GM12875 (cell line): ENCODE results near the gene SMYD4.
"Not testable (repeated sequence)": the region's sequence is repeated elsewhere in the genome, so short reads cannot be mapped to it uniquely, and the experiment has no call there.

Source experiments
- H3K4me3 ChIP-seq: one replicate; pipeline ENCODE4 v1.5.1; 2011; ENCODE audit warnings: low read depth, low read length, control low read depth
- CTCF ChIP-seq: IDR thresholded peaks from 2 replicates; pipeline ENCODE4 v1.5.1; 2011; ENCODE audit warnings: low read depth, mild to moderate bottlenecking, control low read depth, inconsistent platforms, low read length, moderate library complexity, borderline replicate concordance; ENCODE audit not compliant: insufficient read depth

Gene SMYD4

DNA sequence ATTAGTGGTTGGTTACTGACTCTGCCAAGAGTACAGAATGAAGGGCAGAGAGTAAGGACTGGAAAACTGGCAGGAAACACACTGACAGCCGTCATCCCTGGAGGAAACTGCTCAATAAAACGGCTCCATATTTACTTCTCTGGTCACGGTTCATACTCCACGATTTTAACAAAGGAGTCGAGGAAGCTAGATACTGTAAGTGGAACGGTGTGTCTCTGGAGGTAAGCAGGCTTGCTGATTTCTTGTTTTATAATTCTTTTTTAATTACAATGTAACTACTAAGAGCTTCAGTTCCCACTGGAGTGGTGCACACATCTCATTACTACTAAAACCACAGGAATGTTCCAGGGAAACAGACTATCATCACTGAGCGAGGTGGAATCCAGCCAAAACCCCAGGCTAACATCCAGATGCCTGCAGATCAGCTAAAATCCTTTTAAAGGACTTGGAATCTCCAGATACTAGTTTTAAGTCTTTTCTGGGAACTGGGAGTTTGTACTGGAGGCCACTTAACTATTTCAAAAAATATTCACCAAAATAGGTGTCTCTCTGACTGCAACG, 50.1 kb downstream of the SMYD4 start:
- no peak overlapping the region for H3K4me3 ChIP-seq

GRCh38 chr17:1776857-1777256, 52.8 kb downstream of the SMYD4 start:
- no peak for TF ChIP-seq CTCF
- H3K4me3 ChIP-seq: no peak overlapping the region

More for the DNA sequence above, 50.1 kb downstream of the SMYD4 start:
- TF ChIP-seq CTCF: no peak

- no peak for TF ChIP-seq CTCF
- no peak overlapping the region for H3K4me3 ChIP-seq
These were observed 53.4 kb downstream of the SMYD4 start for GRCh38 chr17:1776328-1776727.

GRCh38 chr17:1774390-1775176, 55.1 kb downstream of the SMYD4 start:
- TF ChIP-seq CTCF: no peak
- no peak overlapping the region for H3K4me3 ChIP-seq

DNA sequence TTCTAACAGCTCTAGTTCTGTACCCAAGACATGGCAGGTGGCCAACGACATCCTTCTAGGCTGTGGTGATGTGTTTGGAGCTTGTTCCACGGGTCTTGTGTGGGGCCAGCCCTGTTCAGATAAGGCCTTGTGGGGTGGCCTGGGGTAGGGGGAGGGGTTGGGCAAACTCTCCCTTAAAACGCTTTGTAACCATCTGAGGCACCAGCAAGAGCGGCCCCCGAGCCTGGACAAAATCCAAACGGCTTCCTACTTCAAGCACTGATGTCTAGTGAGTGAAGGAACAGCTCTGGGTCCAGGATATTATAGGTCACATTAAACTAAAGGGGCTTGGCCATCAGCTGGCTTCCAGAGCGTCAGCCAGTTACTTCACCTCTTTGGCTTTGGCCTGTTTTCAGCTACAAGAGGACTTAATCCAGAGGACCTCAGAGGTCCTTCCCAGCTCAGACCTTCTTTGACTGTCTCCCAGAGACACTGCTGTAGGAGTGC, 56.0 kb downstream of the SMYD4 start:
- TF ChIP-seq CTCF: no peak
- no peak overlapping the region for H3K4me3 ChIP-seq

DNA sequence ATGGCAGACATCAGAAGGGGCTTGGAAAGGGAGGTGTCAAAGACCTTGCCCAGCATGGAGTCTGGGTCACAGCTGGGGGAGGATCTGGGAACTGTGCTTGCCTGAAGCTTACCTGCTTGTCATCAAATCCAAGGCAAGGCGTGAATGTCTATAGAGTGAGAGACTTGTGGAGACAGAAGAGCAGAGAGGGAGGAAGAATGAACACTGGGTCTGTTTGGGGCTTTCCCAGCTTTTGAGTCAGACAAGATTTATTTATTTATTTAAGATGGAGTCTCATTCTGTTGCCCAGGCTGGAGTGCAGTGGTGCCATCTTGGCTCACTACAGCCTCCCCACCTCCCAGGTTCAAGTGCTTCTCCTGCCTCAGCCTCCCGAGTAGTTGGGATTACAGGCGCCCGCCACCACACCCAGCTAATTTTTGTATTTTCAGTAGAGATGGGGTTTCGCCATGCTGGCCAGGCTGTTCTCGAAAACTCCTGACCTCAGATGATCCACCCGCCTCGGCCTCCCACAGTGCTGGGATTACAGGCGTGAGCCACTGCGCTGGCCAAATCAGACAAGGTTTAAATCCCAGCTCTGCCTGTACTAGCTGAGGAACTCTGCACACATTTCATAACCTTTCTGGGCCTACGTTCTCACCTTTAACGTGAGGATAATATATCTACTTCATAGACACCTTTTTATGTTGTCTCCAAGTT, 56.6 kb downstream of the SMYD4 start:
- H3K4me3 ChIP-seq: not testable (repeated sequence)

DNA sequence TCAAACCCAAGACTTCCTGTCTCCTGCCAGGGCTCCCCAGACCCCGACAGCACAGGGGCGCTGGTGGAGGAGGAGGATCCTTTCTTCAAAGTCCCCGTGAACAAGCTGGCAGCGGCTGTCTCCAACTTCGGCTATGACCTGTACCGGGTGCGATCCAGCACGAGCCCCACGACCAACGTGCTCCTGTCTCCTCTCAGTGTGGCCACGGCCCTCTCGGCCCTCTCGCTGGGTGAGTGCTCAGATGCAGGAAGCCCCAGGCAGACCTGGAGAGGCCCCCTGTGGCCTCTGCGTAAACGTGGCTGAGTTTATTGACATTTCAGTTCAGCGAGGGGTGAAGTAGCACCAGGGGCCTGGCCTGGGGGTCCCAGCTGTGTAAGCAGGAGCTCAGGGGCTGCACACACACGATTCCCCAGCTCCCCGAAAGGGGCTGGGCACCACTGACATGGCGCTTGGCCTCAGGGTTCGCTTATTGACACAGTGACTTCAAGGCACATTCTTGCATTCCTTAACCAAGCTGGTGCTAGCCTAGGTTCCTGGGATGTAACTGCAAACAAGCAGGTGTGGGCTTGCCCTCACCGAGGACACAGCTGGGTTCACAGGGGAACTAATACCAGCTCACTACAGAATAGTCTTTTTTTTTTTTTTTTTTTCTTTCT, 59.8 kb downstream of the SMYD4 start:
- no peak for TF ChIP-seq CTCF
- H3K4me3 ChIP-seq: no peak overlapping the region
